KMS-11 (cell line): Measurements from ENCODE around the gene SPINK4.

Experiments used
- H2AFZ ChIP-seq: fragments of 200-600 bp; sonication (generic); 2 replicates; pipeline ENCODE4 v1.6.1; 2016; ENCODE audit warnings: antibody characterized with exemption, mixed run types, low read depth
- H3K27ac ChIP-seq: fragments of 200-600 bp; sonication (generic); 2 replicates; pipeline ENCODE4 v1.6.1; 2016; ENCODE audit warnings: mild to moderate bottlenecking, mixed run types
- H3K27me3 ChIP-seq: fragments of 200-600 bp; sonication (generic); 2 replicates; pipeline ENCODE4 v1.6.1; 2017; ENCODE audit warnings: mild to moderate bottlenecking, low read depth, mixed run types, moderate library complexity; ENCODE audit not compliant: insufficient read depth
- H3K36me3 ChIP-seq: fragments of 200-600 bp; sonication (generic); 2 replicates; pipeline ENCODE4 v1.6.1; 2017; ENCODE audit warnings: mild to moderate bottlenecking, mixed run types; ENCODE audit not compliant: insufficient read depth
- H3K4me1 ChIP-seq: fragments of 200-600 bp; sonication (generic); 2 replicates; pipeline ENCODE4 v1.6.1; 2016; ENCODE audit warnings: mild to moderate bottlenecking, low read depth, mixed run types; ENCODE audit not compliant: poor library complexity, severe bottlenecking
- H3K4me2 ChIP-seq: fragments of 200-600 bp; sonication (generic); 2 replicates; pipeline ENCODE4 v1.7.0; 2016; ENCODE audit warnings: mild to moderate bottlenecking, mixed run types
- H3K4me3 ChIP-seq: fragments of 200-600 bp; sonication (generic); IDR thresholded peaks from 2 replicates; pipeline ENCODE4 v1.6.1; 2017; ENCODE audit warnings: low read depth, low read length, mixed read lengths; ENCODE audit not compliant: insufficient read depth
- H3K79me2 ChIP-seq: fragments of 200-600 bp; sonication (generic); 2 replicates; pipeline ENCODE4 v1.6.1; 2016; ENCODE audit warnings: low read depth, mixed run types; ENCODE audit not compliant: insufficient read depth
- H3K9ac ChIP-seq: fragments of 200-600 bp; sonication (generic); 2 replicates; pipeline ENCODE4 v1.6.1; 2016; ENCODE audit warnings: mild to moderate bottlenecking, mixed run types
- H4K20me1 ChIP-seq: fragments of 200-600 bp; sonication (generic); 2 replicates; pipeline ENCODE4 v1.6.1; 2016; ENCODE audit warnings: mild to moderate bottlenecking, mixed run types; ENCODE audit not compliant: insufficient read depth
- CTCF ChIP-seq: fragments of 200-600 bp; sonication (generic); conservative IDR thresholded peaks from 2 replicates; pipeline ENCODE4 v1.6.1; 2017; ENCODE audit warnings: low read depth, mild to moderate bottlenecking, antibody characterized with exemption, low read length, moderate library complexity, mixed read lengths

SPINK4 gene

GRCh38 chr9:33255014-33255413, 15.0 kb downstream of the SPINK4 start:
- Histone ChIP-seq H3K36me3 (peaks cover 28% of the 10 kb centered on the region; the same call in 1 of the 2 replicates), H3K27ac (no peak overlapping the region)

DNA sequence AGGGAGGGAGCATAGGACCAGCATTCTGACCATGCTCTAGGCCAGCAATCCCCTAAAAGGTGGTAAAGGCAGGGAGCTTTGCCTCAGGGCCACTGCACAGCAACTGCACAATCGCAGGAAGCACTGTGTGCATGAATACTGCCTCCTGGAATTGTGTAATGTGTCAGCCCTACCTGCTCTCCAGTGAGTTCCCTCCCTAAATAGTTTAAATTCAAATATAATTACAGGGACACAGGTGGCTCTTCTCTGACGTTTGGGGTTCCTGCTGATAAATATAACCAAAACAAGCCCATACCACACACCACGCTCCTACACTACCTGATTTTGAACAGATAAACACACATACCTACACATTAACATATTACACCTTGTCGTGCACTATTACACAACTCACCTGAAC, 15.5 kb downstream of the SPINK4 start:
- no peak overlapping the region for H3K4me2 ChIP-seq
- peaks cover 6% of the 10 kb centered on the region for H3K4me1 ChIP-seq
- H3K9ac ChIP-seq: no peak overlapping the region
- no peak for TF ChIP-seq CTCF
- H3K79me2 ChIP-seq: no peaks in the 10 kb centered on the region
- H2AFZ ChIP-seq: no peak overlapping the region
- no peaks in the 10 kb centered on the region for H3K27me3 ChIP-seq
- no peak overlapping the region for H3K27ac ChIP-seq
- H3K4me3 ChIP-seq: no peak overlapping the region
- H3K36me3 ChIP-seq: peaks cover 33% of the 10 kb centered on the region; the same call in 1 of the 2 replicates
- H4K20me1 ChIP-seq: no peaks in the 10 kb centered on the region

More at GRCh38 chr9:33255014-33255413, 15.0 kb downstream of the SPINK4 start:
- TF ChIP-seq CTCF: no peak
- Histone ChIP-seq H3K4me2 (no peak overlapping the region), H2AFZ (no peak overlapping the region), H3K4me3 (no peak overlapping the region), H4K20me1 (no peaks in the 10 kb centered on the region), H3K27me3 (no peaks in the 10 kb centered on the region), H3K9ac (no peak overlapping the region), H3K79me2 (no peaks in the 10 kb centered on the region), H3K4me1 (peaks cover 8% of the 10 kb centered on the region)

DNA sequence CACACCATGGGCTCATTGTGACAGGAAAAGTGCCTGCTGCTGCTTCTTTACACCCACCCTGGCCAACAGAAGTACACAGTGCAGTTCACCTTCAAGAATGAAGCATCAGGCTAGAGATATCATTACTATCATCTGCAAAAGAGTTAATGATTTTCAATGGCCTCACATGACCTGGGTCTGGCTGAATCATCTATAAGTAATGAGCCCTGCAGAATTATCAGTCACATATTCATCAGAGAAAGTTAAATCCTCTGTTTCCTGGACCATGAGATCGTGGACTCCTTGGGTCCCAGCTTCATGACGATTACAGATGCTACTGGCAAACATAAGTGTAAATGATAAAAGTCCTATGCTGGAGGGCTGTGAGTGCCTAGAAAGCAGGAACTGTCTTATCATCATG, 16.3 kb downstream of the SPINK4 start:
- Histone ChIP-seq H3K27ac (no peak overlapping the region), H3K4me2 (no peak overlapping the region), H3K4me3 (no peak overlapping the region), H3K79me2 (no peaks in the 10 kb centered on the region), H3K4me1 (peaks cover 7% of the 10 kb centered on the region), H3K36me3 (peaks cover 33% of the 10 kb centered on the region; the same call in 1 of the 2 replicates), H4K20me1 (no peaks in the 10 kb centered on the region), H3K9ac (no peak overlapping the region), H2AFZ (no peak overlapping the region), H3K27me3 (no peaks in the 10 kb centered on the region)
- no peak for TF ChIP-seq CTCF

DNA sequence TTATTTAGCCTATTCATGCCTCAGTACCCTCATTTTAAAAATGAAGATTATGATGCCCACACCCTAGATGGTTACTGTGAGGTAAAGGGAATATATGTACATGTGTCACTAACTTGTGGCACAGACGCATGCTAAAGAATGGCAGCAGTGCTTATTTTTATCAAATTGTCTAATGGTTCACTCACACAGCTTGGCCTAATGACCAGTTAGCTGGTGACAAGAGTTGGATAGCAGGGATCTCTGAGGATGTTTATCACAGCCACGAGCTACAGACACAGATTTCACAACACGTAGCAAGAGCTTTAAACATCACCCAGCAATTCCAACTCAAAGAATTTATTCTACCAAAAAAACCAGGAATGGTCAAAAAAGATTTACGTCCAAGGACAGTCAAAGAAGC, 17.3 kb downstream of the SPINK4 start:
- H3K4me1 ChIP-seq: peaks cover 16% of the 10 kb centered on the region
- peaks cover 33% of the 10 kb centered on the region; the same call in 1 of the 2 replicates for H3K36me3 ChIP-seq
- no peak overlapping the region for H3K4me3 ChIP-seq
- no peak for TF ChIP-seq CTCF
- H3K79me2 ChIP-seq: peaks cover 7% of the 10 kb centered on the region; the same call in 1 of the 2 replicates
- H2AFZ ChIP-seq: no peak overlapping the region
- no peaks in the 10 kb centered on the region for H4K20me1 ChIP-seq
- no peak overlapping the region for H3K9ac ChIP-seq
- H3K27me3 ChIP-seq: no peaks in the 10 kb centered on the region
- no peak overlapping the region for H3K4me2 ChIP-seq
- H3K27ac ChIP-seq: no peak overlapping the region

DNA sequence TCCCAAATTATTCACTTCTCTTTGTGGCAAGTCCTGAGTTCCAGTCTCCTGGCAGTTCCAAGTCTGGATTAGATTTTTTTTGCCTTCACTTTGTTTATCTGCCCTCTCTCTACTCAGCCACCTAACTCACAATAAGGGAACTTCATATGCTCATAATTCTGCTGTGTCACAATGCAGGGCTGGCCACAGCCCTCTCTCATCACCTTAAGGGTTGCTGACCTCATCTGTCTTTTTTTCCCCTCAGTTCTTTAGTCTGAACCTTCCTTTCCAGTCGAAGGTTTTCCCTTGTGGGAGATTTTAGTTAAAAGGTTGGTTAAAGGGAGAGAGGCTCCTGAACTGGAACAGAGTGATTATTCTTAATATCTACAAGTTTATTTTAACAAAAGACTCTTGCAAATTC, 20.4 kb downstream of the SPINK4 start:
- Histone ChIP-seq H3K79me2 (peaks cover 30% of the 10 kb centered on the region), H3K27ac (no peak overlapping the region), H4K20me1 (no peaks in the 10 kb centered on the region), H3K4me2 (no peak overlapping the region), H3K4me1 (peaks cover 24% of the 10 kb centered on the region), H2AFZ (no peak overlapping the region), H3K36me3 (peaks cover 33% of the 10 kb centered on the region; the same call in 1 of the 2 replicates), H3K4me3 (no peak overlapping the region), H3K27me3 (no peaks in the 10 kb centered on the region), H3K9ac (no peak overlapping the region)
- TF ChIP-seq CTCF: no peak
